AG20443 (cell line): ENCODE data around the gene AAK1.
A peak's percentile ranks its signal among the peaks of the same experiment; 100 is the strongest.
"Not testable (repeated sequence)": the region's sequence is repeated elsewhere in the genome, so short reads cannot be mapped to it uniquely, and the experiment has no call there.

Experiments
- DNase-seq: peaks from one replicate; pipeline ENCODE4 v3.0.0; 2012; ENCODE audit warnings: low spot score, mixed read lengths

Gene AAK1

GRCh38 chr2:69624611-69625010 lies 18.9 kb downstream of the AAK1 start:
- DNase-seq, result no peak

- DNase-seq, result no peak
These were observed 19.4 kb downstream of the AAK1 start for GRCh38 chr2:69624131-69624530.

GRCh38 chr2:69623236-69623635 lies 20.3 kb downstream of the AAK1 start:
- DNase-seq, result no peak

- DNase-seq, result not testable (repeated sequence)
These were observed 20.7 kb downstream of the AAK1 start for GRCh38 chr2:69622805-69623204.

GRCh38 chr2:69622017-69622540 lies 21.5 kb downstream of the AAK1 start:
- not testable (repeated sequence) for DNase-seq

- DNase-seq, result no peak
These were observed 22.1 kb downstream of the AAK1 start for GRCh38 chr2:69621440-69621839.

- DNase-seq, result no peak
These were observed 22.7 kb downstream of the AAK1 start for GRCh38 chr2:69620870-69621269.

GRCh38 chr2:69619725-69620124 lies 23.8 kb downstream of the AAK1 start:
- no peak for DNase-seq

GRCh38 chr2:69618362-69618761 lies 25.2 kb downstream of the AAK1 start:
- DNase-seq, result no peak

- no peak for DNase-seq
These were observed 25.8 kb downstream of the AAK1 start for GRCh38 chr2:69617744-69618143.

- DNase-seq, result no peak
These were observed 26.8 kb downstream of the AAK1 start for GRCh38 chr2:69616755-69617154.

GRCh38 chr2:69615969-69616368 lies 27.6 kb downstream of the AAK1 start:
- DNase-seq, result no peak

GRCh38 chr2:69615078-69615625 lies 28.4 kb downstream of the AAK1 start:
- DNase-seq, result no peak

GRCh38 chr2:69612707-69613106 lies 30.8 kb downstream of the AAK1 start:
- DNase-seq, result no peak

- DNase-seq, result no peak
These were observed 31.3 kb downstream of the AAK1 start for GRCh38 chr2:69612200-69612599.

GRCh38 chr2:69608109-69608508 lies 35.4 kb downstream of the AAK1 start:
- DNase-seq, result no peak

- DNase-seq, result not testable (repeated sequence)
These were observed 36.8 kb downstream of the AAK1 start for GRCh38 chr2:69606771-69607170.

GRCh38 chr2:69605284-69605683 lies 38.3 kb downstream of the AAK1 start:
- DNase-seq, result no peak

GRCh38 chr2:69604836-69605235 lies 38.7 kb downstream of the AAK1 start:
- no peak for DNase-seq

- no peak for DNase-seq
These were observed 39.4 kb downstream of the AAK1 start for GRCh38 chr2:69604026-69604678.

- no peak for DNase-seq
These were observed 40.3 kb downstream of the AAK1 start for GRCh38 chr2:69603146-69603743.

- peak; percentile 69 for DNase-seq
These were observed 42.3 kb downstream of the AAK1 start for GRCh38 chr2:69601179-69601612.

GRCh38 chr2:69600425-69600824 lies 43.1 kb downstream of the AAK1 start:
- no peak for DNase-seq
